Right cardiac atrium (tissue), 5 donors: ENCODE measurements around the gene PDE4D. TPM values are rescaled to one million over a fixed set of nuclear protein-coding genes. Genes with fewer than 3 reads are reported as not detected.

Experiments used
- ATAC-seq, 2 donors: fragments of 200-7000 bp; cut with Tn5 transposase; one replicate each; pipeline versions ENCODE4 v1.8.0 to v1.9.1; 2020; ENCODE audit warnings: moderate library complexity in 2 of 2, mild to moderate bottlenecking in 1 of 2
- DNase-seq, 3 donors: peaks; one replicate each; pipeline ENCODE4 v3.0.0-alpha.2; 2020
- H3K27ac ChIP-seq: one replicate; pipeline ENCODE4 v1.5.1; 2013; ENCODE audit warnings: mild to moderate bottlenecking, low read length, control low read depth, moderate library complexity
- H3K27me3 ChIP-seq: one replicate; pipeline ENCODE4 v1.6.1; 2013; ENCODE audit not compliant: control insufficient read depth, insufficient read depth
- H3K4me1 ChIP-seq: one replicate; pipeline ENCODE4 v1.6.1; 2013; ENCODE audit warnings: low read length; ENCODE audit not compliant: control insufficient read depth, insufficient read depth
- H3K4me3 ChIP-seq: one replicate; pipeline ENCODE4 v1.5.1; 2013; ENCODE audit warnings: low read length, control low read depth
- H3K9me3 ChIP-seq: one replicate; pipeline ENCODE4 v1.6.1; 2013; ENCODE audit warnings: low read length; ENCODE audit not compliant: control insufficient read depth
- WGBS: extraction: QIAGEN DNeasy Blood & Tissue Kit; methylation state at CpG from one replicate; pipeline ENCODE4 v1.1.7; 2013; 5-methylcytosine and 5-hydroxymethylcytosine counted together
- intact Hi-C, 4 donors: fragments of 100-400 bp; cut with DNase I; formaldehyde crosslinking; loops; one replicate each; pipeline versions ENCODE4 v1.11.0 to v1.14.0; 2022 to 2023
- polyA plus RNA-seq: library from polyadenylated mRNA; stranded (reverse); fragments of 200-250 nt; gene quantifications from one replicate; pipeline ENCODE4 v1.2.3, GENCODE V29; 2013
- total RNA-seq, 4 donors: library from RNA; stranded (reverse); fragmentation: NEBNext Ultra II Directional; extraction: Animal tissue kit (Norgen Biotek cat#: 25700); gene quantifications; one replicate each; pipeline ENCODE4 v1.2.1, GENCODE V29; 2021
- donor health status: healthy with polysubstance abuse.
- donor health status: DM: no; HTN: yes; CAD: no.
- donor health status: DM: no; HTN: no; CAD: no.
- donor health status: DM: no; HTN: yes; CAD: no; lungs with severe emphysema.
- donor health status: DM: yes; HTN: yes; CAD: no.

Gene PDE4D
- total and polyA plus RNA-seq, 5 donors: 13.2 to 104 (median 38.8) TPM

DNA sequence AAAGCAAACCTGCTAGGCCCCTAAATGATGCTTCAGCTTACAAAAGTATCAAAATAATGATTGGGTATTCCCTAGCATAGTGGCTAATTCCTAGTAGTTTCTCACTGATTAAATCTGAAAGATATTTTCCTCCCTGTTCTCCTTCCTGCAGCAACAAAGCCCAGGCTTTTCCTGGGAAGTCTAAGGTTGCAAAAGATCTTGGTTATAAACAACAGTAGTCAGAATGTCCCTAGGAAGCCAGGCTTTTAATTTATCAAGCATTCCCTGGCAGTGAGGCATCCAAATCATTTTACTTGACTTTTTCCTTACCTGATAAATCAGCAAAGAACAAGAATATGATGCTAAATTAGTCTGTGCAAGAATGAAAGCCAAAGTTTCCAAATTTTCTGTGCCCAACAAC is 272.0 kb downstream of the PDE4D start:
- no peaks in the 10 kb centered on the region for H3K27me3 ChIP-seq
- intact Hi-C loops: no loop called here
- H3K4me3 ChIP-seq: no peak overlapping the region
- H3K27ac ChIP-seq: no peak overlapping the region
- H3K4me1 ChIP-seq: no peaks in the 10 kb centered on the region
- DNase-seq (no peak), ATAC-seq (no peak)
- H3K9me3 ChIP-seq: no peaks in the 10 kb centered on the region

DNA sequence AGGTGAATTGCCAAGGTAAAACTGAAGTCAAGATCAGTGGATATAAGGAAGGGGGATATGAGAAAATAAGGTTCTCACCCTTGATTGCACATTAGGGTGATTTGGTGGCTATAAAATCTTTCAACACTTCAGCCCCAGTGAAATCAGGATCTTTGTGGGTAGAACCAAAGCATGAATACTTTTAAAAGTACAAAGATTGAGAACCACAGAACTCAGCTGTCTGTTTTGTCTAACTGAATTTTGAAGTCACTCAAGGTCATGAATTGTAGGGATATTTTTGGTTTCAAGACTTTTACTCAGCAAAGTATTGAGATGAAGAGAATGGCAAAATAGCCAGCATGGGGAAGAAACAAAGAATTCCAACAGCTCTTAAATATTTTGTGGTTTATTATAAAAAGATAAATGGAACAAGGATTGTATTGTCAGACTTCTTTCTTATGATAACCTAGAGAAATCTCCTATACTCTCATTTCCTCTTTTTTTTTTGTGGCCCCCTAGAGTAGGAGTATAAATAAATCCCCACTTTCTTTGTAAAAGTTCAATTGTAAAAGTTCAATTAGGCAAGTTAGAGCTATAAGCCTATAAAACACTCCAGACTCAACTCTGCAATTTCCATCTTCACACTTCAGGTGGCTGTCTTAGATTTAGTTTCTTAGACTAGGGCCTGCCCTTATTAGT is 272.9 kb downstream of the PDE4D start:
- intact Hi-C loops: no loop called here
- no peak overlapping the region for H3K27ac ChIP-seq
- no peak overlapping the region for H3K4me3 ChIP-seq
- H3K4me1 ChIP-seq: no peaks in the 10 kb centered on the region
- no peaks in the 10 kb centered on the region for H3K27me3 ChIP-seq
- ATAC-seq (no peak), DNase-seq (no peak)
- no peaks in the 10 kb centered on the region for H3K9me3 ChIP-seq

DNA sequence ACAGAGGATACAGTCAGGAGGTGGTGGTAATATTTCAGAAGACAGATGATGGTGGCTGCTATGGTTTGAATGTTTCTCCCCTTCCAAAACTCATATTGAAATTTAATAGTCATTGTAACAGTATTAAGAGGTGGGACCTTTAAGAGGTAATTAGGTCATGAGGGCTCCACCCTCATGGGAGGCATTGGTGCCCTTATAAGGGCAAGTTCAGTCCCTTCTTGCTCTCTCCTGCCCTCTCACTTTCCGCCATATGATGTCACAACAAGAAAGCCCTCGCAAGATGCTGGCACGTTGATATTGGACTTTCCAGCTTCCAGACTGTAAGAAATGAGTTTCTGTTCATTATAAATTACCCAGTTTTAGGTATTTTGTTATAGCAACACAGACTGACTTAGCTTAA is 274.9 kb downstream of the PDE4D start:
- no peaks in the 10 kb centered on the region for H3K27me3 ChIP-seq
- H3K4me1 ChIP-seq: no peaks in the 10 kb centered on the region
- no peak for ATAC-seq
- no peak overlapping the region for H3K27ac ChIP-seq
- H3K4me3 ChIP-seq: no peak overlapping the region
- intact Hi-C loops: no loop called here
- DNase-seq: no peak
- H3K9me3 ChIP-seq: no peaks in the 10 kb centered on the region
- 93% methylated on average over 3 of the region's 3 CpGs for WGBS

DNA sequence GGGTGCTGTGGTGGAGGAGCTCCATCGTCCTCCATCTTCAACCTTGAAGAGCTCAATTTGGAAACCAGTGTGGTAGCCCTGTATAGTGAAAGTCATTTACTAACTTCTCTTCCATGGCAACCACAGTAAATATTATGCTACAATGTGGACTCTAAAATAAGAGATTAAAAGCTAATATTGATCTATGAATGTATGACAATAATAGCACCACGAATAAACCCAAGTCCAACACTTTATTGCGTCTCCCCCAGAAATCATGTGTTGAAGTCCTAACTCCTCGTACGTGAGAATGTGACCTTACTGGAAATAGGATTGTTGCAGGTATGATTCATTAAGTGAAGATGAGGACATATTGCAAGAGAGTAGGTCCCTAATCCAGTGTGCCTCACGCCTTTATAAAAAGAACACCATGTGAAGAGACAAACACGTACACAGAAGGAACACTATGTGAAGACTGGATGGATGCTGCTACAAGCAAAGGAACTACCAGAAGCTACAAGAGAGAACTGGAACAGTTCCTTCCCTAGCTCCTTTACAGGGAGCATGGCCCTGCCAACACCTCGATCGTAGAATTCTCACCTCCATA is 276.2 kb downstream of the PDE4D start:
- Histone ChIP-seq H3K4me3 (no peak overlapping the region), H3K27me3 (no peaks in the 10 kb centered on the region), H3K4me1 (no peaks in the 10 kb centered on the region), H3K9me3 (no peaks in the 10 kb centered on the region), H3K27ac (no peak overlapping the region)
- intact Hi-C loops: no loop called here
- no peak for DNase-seq
- ATAC-seq: no peak
- 95% methylated on average over 9 of the region's 9 CpGs for WGBS

DNA sequence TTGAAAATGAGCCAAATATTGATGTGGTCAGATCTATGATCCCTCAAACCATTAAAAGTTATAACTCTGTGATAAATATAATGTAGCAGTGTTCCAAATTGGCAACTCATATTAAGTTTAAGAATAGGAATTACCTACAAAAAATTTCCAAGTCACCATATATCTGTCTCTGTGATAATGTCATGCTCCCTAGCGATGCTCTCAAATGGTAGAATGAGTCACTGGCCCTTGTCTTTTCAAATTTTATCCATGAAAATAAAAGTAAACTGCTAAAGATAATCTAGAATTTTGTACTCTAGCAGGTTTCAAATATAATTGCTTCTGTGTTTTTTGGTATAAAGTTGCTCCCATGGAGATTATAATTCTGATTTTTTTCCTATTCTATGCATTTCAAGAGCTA is 277.1 kb downstream of the PDE4D start:
- H3K27ac ChIP-seq: no peak overlapping the region
- WGBS: 97% methylated on average over 1 of the region's 1 CpG
- no peaks in the 10 kb centered on the region for H3K9me3 ChIP-seq
- no peaks in the 10 kb centered on the region for H3K4me1 ChIP-seq
- ATAC-seq: no peak
- no peak overlapping the region for H3K4me3 ChIP-seq
- intact Hi-C loops: no loop called here
- DNase-seq: no peak
- no peaks in the 10 kb centered on the region for H3K27me3 ChIP-seq

DNA sequence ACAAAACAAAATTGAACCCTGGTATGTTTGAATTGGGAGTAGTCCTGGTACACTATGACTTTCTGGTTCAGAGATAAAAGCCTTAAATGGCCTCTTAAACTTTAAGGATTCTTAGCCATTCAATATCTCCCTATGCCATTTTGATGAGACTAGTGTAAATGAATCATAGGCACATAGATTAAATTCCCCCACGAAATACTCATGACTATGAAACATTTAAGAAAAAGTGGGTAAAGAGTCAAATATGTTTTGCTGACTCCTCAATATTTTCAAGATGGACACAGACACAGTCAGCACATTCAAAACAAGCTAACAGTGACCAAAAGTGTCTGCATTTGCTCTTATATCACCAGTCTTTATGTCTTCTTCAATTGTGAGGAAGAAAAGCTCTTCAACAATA is 278.3 kb downstream of the PDE4D start:
- intact Hi-C loops: no loop called here
- Histone ChIP-seq H3K27me3 (no peaks in the 10 kb centered on the region), H3K27ac (no peak overlapping the region), H3K4me1 (no peaks in the 10 kb centered on the region), H3K9me3 (no peaks in the 10 kb centered on the region), H3K4me3 (no peak overlapping the region)
- WGBS: 91% methylated on average over 1 of the region's 1 CpG
- DNase-seq: no peak
- ATAC-seq: no peak

DNA sequence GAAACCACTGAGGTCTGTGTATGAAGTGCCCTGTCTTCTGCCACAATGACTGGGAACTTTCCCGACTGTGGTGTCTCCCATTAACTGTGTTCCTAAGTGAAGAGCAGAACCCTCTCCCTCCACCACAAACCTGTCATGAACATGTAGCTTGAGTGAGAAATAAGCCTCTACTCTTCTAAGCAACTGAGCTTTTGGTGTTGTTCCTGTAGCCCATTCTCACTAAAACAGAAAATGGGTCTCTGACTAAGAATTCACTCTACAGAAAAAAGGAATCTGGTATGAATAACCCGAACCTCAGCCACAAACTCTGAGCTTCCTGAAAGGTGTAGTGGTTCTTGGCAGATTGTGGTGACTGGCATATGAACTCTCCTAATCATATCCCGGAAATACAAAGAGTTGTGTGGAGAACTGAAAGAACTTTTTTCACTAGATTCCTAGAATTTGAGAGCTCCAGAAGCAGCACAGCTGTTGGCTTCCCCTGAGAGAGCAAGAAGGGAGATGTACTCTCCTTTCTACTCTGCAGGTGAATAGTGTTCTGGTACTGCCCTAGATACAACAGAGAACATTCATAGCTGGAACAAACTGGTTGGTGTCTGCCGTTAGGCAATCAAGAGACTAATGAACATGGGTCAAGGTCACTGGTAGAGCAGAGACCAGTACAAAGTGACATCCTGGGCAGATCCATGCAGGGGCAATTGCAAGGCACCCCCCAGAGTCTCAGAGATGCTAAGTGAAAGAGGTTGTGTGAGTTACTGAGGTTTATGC is 283.8 kb downstream of the PDE4D start:
- ATAC-seq (no peak), DNase-seq (no peak)
- intact Hi-C loops: no loop called here
- 74% methylated on average over 4 of the region's 4 CpGs for WGBS
- H3K27me3 ChIP-seq: no peaks in the 10 kb centered on the region
- no peaks in the 10 kb centered on the region for H3K9me3 ChIP-seq
- no peak overlapping the region for H3K27ac ChIP-seq
- H3K4me1 ChIP-seq: no peaks in the 10 kb centered on the region
- no peak overlapping the region for H3K4me3 ChIP-seq

DNA sequence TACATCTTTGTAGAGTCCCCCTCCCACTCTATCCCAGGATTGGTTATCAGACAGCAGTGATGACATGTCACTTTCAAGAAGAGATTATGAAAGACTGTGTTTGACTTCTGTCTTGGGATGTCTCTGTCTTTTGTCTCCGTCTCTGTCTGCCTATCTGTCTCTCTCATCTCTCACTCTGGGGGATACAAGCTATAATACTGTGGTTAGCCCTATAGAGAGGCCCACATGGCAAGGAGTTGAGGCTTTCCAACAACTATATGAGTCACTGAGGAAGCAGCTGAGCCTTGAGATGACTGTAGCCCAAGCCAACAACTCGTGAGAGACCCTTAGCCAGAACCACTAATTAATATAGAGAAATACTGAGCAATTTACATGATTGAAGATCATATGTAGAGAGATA is 284.8 kb downstream of the PDE4D start:
- Histone ChIP-seq H3K4me1 (no peaks in the 10 kb centered on the region), H3K4me3 (no peak overlapping the region), H3K27me3 (no peaks in the 10 kb centered on the region), H3K9me3 (no peaks in the 10 kb centered on the region), H3K27ac (no peak overlapping the region)
- ATAC-seq: no peak
- 67% methylated on average over 2 of the region's 2 CpGs for WGBS
- no peak for DNase-seq
- intact Hi-C loops: no loop called here

DNA sequence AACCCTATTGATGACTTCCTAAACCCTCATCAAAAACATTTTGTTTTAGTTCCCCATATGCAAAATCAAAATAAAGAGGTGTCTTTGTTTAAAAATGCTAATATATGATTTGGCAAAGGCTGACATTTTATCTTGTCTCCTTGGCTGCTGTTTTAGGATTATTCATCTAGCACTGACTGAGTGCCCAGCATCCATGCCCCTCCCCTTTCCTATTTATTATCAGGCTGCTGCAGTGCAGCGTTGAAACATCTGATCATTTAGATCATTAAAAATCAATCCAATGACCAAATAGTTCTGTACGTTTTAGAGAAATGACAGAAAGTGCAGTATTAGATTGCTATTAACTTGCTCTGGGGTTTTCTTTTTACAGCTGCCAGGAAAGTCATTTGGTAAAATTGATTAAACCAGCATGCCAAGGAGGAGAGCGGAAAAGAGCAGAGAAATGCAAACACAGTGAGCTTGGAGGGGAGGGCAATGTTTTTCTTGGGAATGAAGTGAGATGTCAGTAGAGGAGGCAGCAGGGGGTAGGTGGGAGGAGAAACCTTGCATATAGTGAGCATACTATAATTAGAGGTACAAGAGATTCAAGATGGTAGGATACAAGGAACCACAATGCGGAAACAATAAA is 286.3 kb downstream of the PDE4D start:
- 61% methylated on average over 4 of the region's 4 CpGs for WGBS
- no peak for DNase-seq
- intact Hi-C loops: no loop called here
- Histone ChIP-seq H3K4me1 (no peaks in the 10 kb centered on the region), H3K27ac (no peak overlapping the region), H3K27me3 (no peaks in the 10 kb centered on the region), H3K4me3 (no peak overlapping the region), H3K9me3 (no peaks in the 10 kb centered on the region)
- ATAC-seq: no peak

DNA sequence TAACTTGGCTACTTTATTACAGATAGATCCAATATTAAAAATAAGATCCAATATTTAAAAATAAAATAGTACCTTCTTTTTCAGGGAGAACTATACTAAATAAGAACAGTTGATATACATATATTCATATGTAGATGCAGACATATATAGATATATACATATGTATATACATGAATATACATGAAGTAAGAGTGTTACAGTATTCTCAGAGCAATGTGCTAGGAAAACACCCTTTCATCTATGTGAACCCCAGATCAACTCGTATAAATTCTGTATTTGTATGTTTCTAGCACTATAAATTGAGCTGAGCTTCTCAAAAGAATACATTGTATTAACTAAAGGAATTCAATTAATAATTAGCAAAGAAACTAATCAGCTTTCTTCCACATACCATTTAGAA is 287.6 kb downstream of the PDE4D start:
- ATAC-seq: no peak
- Histone ChIP-seq H3K27me3 (no peaks in the 10 kb centered on the region), H3K4me3 (no peak overlapping the region), H3K4me1 (no peaks in the 10 kb centered on the region), H3K27ac (no peak overlapping the region), H3K9me3 (no peaks in the 10 kb centered on the region)
- 91% methylated on average over 1 of the region's 1 CpG for WGBS
- intact Hi-C loops: no loop called here
- no peak for DNase-seq

DNA sequence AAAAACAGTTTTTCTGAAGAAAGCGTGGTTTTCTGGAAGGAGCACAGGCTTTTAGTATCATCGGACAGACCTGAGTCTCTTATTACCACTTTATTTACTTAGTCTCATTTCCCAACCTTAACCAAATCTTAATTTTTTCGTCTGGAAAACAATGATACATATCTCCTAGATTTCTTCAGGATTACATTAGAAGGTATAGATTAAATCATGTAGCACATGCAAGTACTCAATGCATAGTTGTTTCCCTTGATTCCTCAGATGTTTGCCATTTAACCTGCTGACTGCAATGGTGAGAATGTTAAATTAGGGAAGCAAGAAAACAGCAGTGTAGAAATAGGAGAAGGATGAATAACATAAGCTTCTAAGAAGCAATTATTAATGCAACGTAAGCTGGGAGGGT is 289.4 kb downstream of the PDE4D start:
- ATAC-seq (no peak), DNase-seq (no peak)
- 86% methylated on average over 4 of the region's 4 CpGs for WGBS
- no peaks in the 10 kb centered on the region for H3K27me3 ChIP-seq
- H3K4me3 ChIP-seq: no peak overlapping the region
- intact Hi-C loops: no loop called here
- H3K4me1 ChIP-seq: no peaks in the 10 kb centered on the region
- no peaks in the 10 kb centered on the region for H3K9me3 ChIP-seq
- no peak overlapping the region for H3K27ac ChIP-seq
